ENCODE results near the gene ATF7IP2.

- no peak for TF ChIP-seq ERF (CRISPR knock-in tag; IDR thresholded peaks at IDR 0.05)
- TF ChIP-seq POLR2A (conservative IDR thresholded peaks at IDR 0.05), result no peak
- no peak for TF ChIP-seq PTBP1 (IDR thresholded peaks at IDR 0.05; ENCODE audit: low read depth, low read length)
- TF ChIP-seq POLR2AphosphoS5 (IDR thresholded peaks at IDR 0.05; ENCODE audit: control insufficient read depth, insufficient read depth, low read depth, low read length), result no peak
- TF ChIP-seq CTCF (IDR thresholded peaks at IDR 0.05 in 2 of 3, conservative IDR thresholded peaks at IDR 0.05 in 1 of 3; ENCODE audit: insufficient read depth in 2 of 3, low read depth in 1 of 3, low read length in 3 of 3), result no peak
- TF ChIP-seq ZNF175 (CRISPR knock-in tag; IDR thresholded peaks at IDR 0.05; ENCODE audit: low read depth), result no peak
- TF ChIP-seq GATA2 (CRISPR knock-in tag; IDR thresholded peaks at IDR 0.05), result no peak
- TF ChIP-seq SETDB1 (IDR thresholded peaks at IDR 0.05; ENCODE audit: low read length), result no peak
- TF ChIP-seq ZBTB33 (CRISPR knock-in tag; IDR thresholded peaks at IDR 0.05), result no peak
- no peak for TF ChIP-seq XRCC5 (IDR thresholded peaks at IDR 0.05; ENCODE audit: low read depth, low read length)
- no peak for TF ChIP-seq EP300 (IDR thresholded peaks at IDR 0.05; ENCODE audit: low read length)
- TF ChIP-seq RNF2 (IDR thresholded peaks at IDR 0.05), result no peak
- TF ChIP-seq CBX5 (IDR thresholded peaks at IDR 0.05; ENCODE audit: borderline replicate concordance, low read depth), result no peak
- TF ChIP-seq HDGF (IDR thresholded peaks at IDR 0.05), result no peak
Observed at GRCh38 chr16:10485159-10485558, 99.3 kb downstream of the ATF7IP2 start.
